ENCODE results near the gene ACYP2. TPM values are rescaled to one million over a fixed set of nuclear protein-coding genes. Genes with fewer than 3 reads are reported as not detected.
"Not testable (repeated sequence)": the region's sequence is repeated elsewhere in the genome, so short reads cannot be mapped to it uniquely, and the experiment has no call there.

The ACYP2 gene
- total RNA-seq, 1 experiment from 2014 or later: 22.8 TPM

- DNase-seq: no peak
- H3K9me2 ChIP-seq (replicated peaks; ENCODE audit: insufficient read depth, low read length): no peaks in the 10 kb centered on the region
- H3K79me2 ChIP-seq (ENCODE audit: low read length): no peaks in the 10 kb centered on the region
- H3K27me3 ChIP-seq (ENCODE audit: low read length): no peaks in the 10 kb centered on the region
- no peak overlapping the region for H2AFZ ChIP-seq (ENCODE audit: low read length)
- no peak overlapping the region for H3K9ac ChIP-seq (ENCODE audit: low read length)
- no peaks in the 10 kb centered on the region for H3K36me3 ChIP-seq (ENCODE audit: insufficient read depth, low read length)
- no peak overlapping the region for H3K27ac ChIP-seq (ENCODE audit: low read length)
- H4K20me1 ChIP-seq (ENCODE audit: insufficient read depth, low read depth, low read length): no peaks in the 10 kb centered on the region
- H3K4me2 ChIP-seq (ENCODE audit: low read depth, low read length, poor library complexity, severe bottlenecking): no peak overlapping the region
- no peaks in the 10 kb centered on the region for H3K9me3 ChIP-seq (ENCODE audit: low read length)
- no peak overlapping the region for H3K4me3 ChIP-seq (ENCODE audit: low read length)
- peaks cover 3% of the 10 kb centered on the region; the same call in 1 of the 2 replicates for H3K4me1 ChIP-seq (ENCODE audit: low read length)
Measured at GRCh38 chr2:54279385-54279784, 164.0 kb downstream of the ACYP2 start.

GRCh38 chr2:54284826-54285225 is 169.4 kb downstream of the ACYP2 start:
- Histone ChIP-seq H3K9ac (ENCODE audit: low read length) (no peak overlapping the region), H2AFZ (ENCODE audit: low read length) (no peak overlapping the region), H3K27ac (ENCODE audit: low read length) (no peak overlapping the region), H3K9me2 (replicated peaks; ENCODE audit: insufficient read depth, low read length) (no peaks in the 10 kb centered on the region), H4K20me1 (ENCODE audit: insufficient read depth, low read depth, low read length) (no peaks in the 10 kb centered on the region), H3K79me2 (ENCODE audit: low read length) (no peaks in the 10 kb centered on the region), H3K4me1 (ENCODE audit: low read length) (no peaks in the 10 kb centered on the region), H3K36me3 (ENCODE audit: insufficient read depth, low read length) (no peaks in the 10 kb centered on the region), H3K4me2 (ENCODE audit: low read depth, low read length, poor library complexity, severe bottlenecking) (no peak overlapping the region), H3K27me3 (ENCODE audit: low read length) (no peaks in the 10 kb centered on the region), H3K4me3 (ENCODE audit: low read length) (no peak overlapping the region), H3K9me3 (ENCODE audit: low read length) (no peaks in the 10 kb centered on the region)
- DNase-seq: no peak

- Histone ChIP-seq H3K27ac (ENCODE audit: low read length) (no peak overlapping the region), H2AFZ (ENCODE audit: low read length) (no peak overlapping the region), H3K36me3 (ENCODE audit: insufficient read depth, low read length) (no peaks in the 10 kb centered on the region), H3K4me3 (ENCODE audit: low read length) (no peak overlapping the region), H4K20me1 (ENCODE audit: insufficient read depth, low read depth, low read length) (no peaks in the 10 kb centered on the region), H3K27me3 (ENCODE audit: low read length) (no peaks in the 10 kb centered on the region), H3K4me2 (ENCODE audit: low read depth, low read length, poor library complexity, severe bottlenecking) (no peak overlapping the region), H3K4me1 (ENCODE audit: low read length) (peaks cover 5% of the 10 kb centered on the region), H3K79me2 (ENCODE audit: low read length) (no peaks in the 10 kb centered on the region), H3K9me3 (ENCODE audit: low read length) (no peaks in the 10 kb centered on the region), H3K9ac (ENCODE audit: low read length) (no peak overlapping the region), H3K9me2 (replicated peaks; ENCODE audit: insufficient read depth, low read length) (no peaks in the 10 kb centered on the region)
- DNase-seq: no peak
Measured at GRCh38 chr2:54285451-54285850, 170.0 kb downstream of the ACYP2 start.

- H3K36me3 ChIP-seq (ENCODE audit: insufficient read depth, low read length): no peaks in the 10 kb centered on the region
- no peak overlapping the region for H2AFZ ChIP-seq (ENCODE audit: low read length)
- H3K9me3 ChIP-seq (ENCODE audit: low read length): no peaks in the 10 kb centered on the region
- no peaks in the 10 kb centered on the region for H3K9me2 ChIP-seq (replicated peaks; ENCODE audit: insufficient read depth, low read length)
- no peaks in the 10 kb centered on the region for H3K79me2 ChIP-seq (ENCODE audit: low read length)
- no peak overlapping the region for H3K27ac ChIP-seq (ENCODE audit: low read length)
- no peak for DNase-seq
- no peaks in the 10 kb centered on the region for H3K27me3 ChIP-seq (ENCODE audit: low read length)
- H3K4me1 ChIP-seq (ENCODE audit: low read length): peaks cover 15% of the 10 kb centered on the region
- no peak overlapping the region for H3K4me2 ChIP-seq (ENCODE audit: low read depth, low read length, poor library complexity, severe bottlenecking)
- no peaks in the 10 kb centered on the region for H4K20me1 ChIP-seq (ENCODE audit: insufficient read depth, low read depth, low read length)
- no peak overlapping the region for H3K9ac ChIP-seq (ENCODE audit: low read length)
- H3K4me3 ChIP-seq (ENCODE audit: low read length): no peak overlapping the region
Measured at GRCh38 chr2:54287532-54287931, 172.1 kb downstream of the ACYP2 start.

- no peaks in the 10 kb centered on the region for H3K36me3 ChIP-seq (ENCODE audit: insufficient read depth, low read length)
- DNase-seq: no peak
- peaks cover 23% of the 10 kb centered on the region for H3K4me1 ChIP-seq (ENCODE audit: low read length)
- H3K27me3 ChIP-seq (ENCODE audit: low read length): no peaks in the 10 kb centered on the region
- no peaks in the 10 kb centered on the region for H3K9me3 ChIP-seq (ENCODE audit: low read length)
- no peaks in the 10 kb centered on the region for H4K20me1 ChIP-seq (ENCODE audit: insufficient read depth, low read depth, low read length)
- H3K9ac ChIP-seq (ENCODE audit: low read length): no peak overlapping the region
- no peaks in the 10 kb centered on the region for H3K79me2 ChIP-seq (ENCODE audit: low read length)
- no peak overlapping the region for H3K4me3 ChIP-seq (ENCODE audit: low read length)
- H3K4me2 ChIP-seq (ENCODE audit: low read depth, low read length, poor library complexity, severe bottlenecking): no peak overlapping the region
- no peak overlapping the region for H2AFZ ChIP-seq (ENCODE audit: low read length)
- no peaks in the 10 kb centered on the region for H3K9me2 ChIP-seq (replicated peaks; ENCODE audit: insufficient read depth, low read length)
- H3K27ac ChIP-seq (ENCODE audit: low read length): no peak overlapping the region
Measured at GRCh38 chr2:54289917-54290316, 174.5 kb downstream of the ACYP2 start.

GRCh38 chr2:54290356-54291025 is 175.1 kb downstream of the ACYP2 start:
- Histone ChIP-seq H3K4me1 (ENCODE audit: low read length) (peaks cover 23% of the 10 kb centered on the region), H2AFZ (ENCODE audit: low read length) (no peak overlapping the region), H3K9me2 (replicated peaks; ENCODE audit: insufficient read depth, low read length) (no peaks in the 10 kb centered on the region), H3K9me3 (ENCODE audit: low read length) (no peaks in the 10 kb centered on the region), H3K4me3 (ENCODE audit: low read length) (no peak overlapping the region), H3K9ac (ENCODE audit: low read length) (peak overlapping the region; percentile 12; the same call in 1 of the 2 replicates), H3K4me2 (ENCODE audit: low read depth, low read length, poor library complexity, severe bottlenecking) (peak overlapping the region; percentile 38), H4K20me1 (ENCODE audit: insufficient read depth, low read depth, low read length) (no peaks in the 10 kb centered on the region), H3K36me3 (ENCODE audit: insufficient read depth, low read length) (no peaks in the 10 kb centered on the region), H3K27me3 (ENCODE audit: low read length) (no peaks in the 10 kb centered on the region), H3K79me2 (ENCODE audit: low read length) (no peaks in the 10 kb centered on the region), H3K27ac (ENCODE audit: low read length) (no peak overlapping the region)
- no peak for DNase-seq

- H3K9me3 ChIP-seq (ENCODE audit: low read length); H2AFZ ChIP-seq (ENCODE audit: low read length); H3K4me2 ChIP-seq (ENCODE audit: low read depth, low read length, poor library complexity, severe bottlenecking); H3K36me3 ChIP-seq (ENCODE audit: insufficient read depth, low read length); H3K9me2 ChIP-seq (replicated peaks; ENCODE audit: insufficient read depth, low read length); H3K9ac ChIP-seq (ENCODE audit: low read length); H3K27me3 ChIP-seq (ENCODE audit: low read length); DNase-seq; H3K4me3 ChIP-seq (ENCODE audit: low read length); H3K79me2 ChIP-seq (ENCODE audit: low read length); H3K27ac ChIP-seq (ENCODE audit: low read length); H4K20me1 ChIP-seq (ENCODE audit: insufficient read depth, low read depth, low read length): not testable (repeated sequence)
- H3K4me1 ChIP-seq (ENCODE audit: low read length): peaks cover 23% of the 10 kb centered on the region
Measured at GRCh38 chr2:54294665-54295064, 179.2 kb downstream of the ACYP2 start.

- H3K9ac ChIP-seq (ENCODE audit: low read length): no peak overlapping the region
- H3K27ac ChIP-seq (ENCODE audit: low read length): no peak overlapping the region
Measured at GRCh38 chr2:54295911-54296310, 180.5 kb downstream of the ACYP2 start.

More at GRCh38 chr2:54295911-54296310, 180.5 kb downstream of the ACYP2 start:
- no peaks in the 10 kb centered on the region for H4K20me1 ChIP-seq (ENCODE audit: insufficient read depth, low read depth, low read length)
- H3K79me2 ChIP-seq (ENCODE audit: low read length): no peaks in the 10 kb centered on the region
- H3K9me2 ChIP-seq (replicated peaks; ENCODE audit: insufficient read depth, low read length): no peaks in the 10 kb centered on the region
- H3K4me1 ChIP-seq (ENCODE audit: low read length): peaks cover 13% of the 10 kb centered on the region
- no peaks in the 10 kb centered on the region for H3K27me3 ChIP-seq (ENCODE audit: low read length)
- no peak overlapping the region for H2AFZ ChIP-seq (ENCODE audit: low read length)
- no peak for DNase-seq
- no peaks in the 10 kb centered on the region for H3K36me3 ChIP-seq (ENCODE audit: insufficient read depth, low read length)
- H3K4me3 ChIP-seq (ENCODE audit: low read length): no peak overlapping the region
- H3K4me2 ChIP-seq (ENCODE audit: low read depth, low read length, poor library complexity, severe bottlenecking): no peak overlapping the region
- H3K9me3 ChIP-seq (ENCODE audit: low read length): no peaks in the 10 kb centered on the region

All from Karpas-422 (cell line).